KMS-11 (cell line): ENCODE data around the gene PPOX.
A peak's percentile ranks its signal among the peaks of the same experiment; 100 is the strongest.

Experiments used
- H2AFZ ChIP-seq: fragments of 200-600 bp; sonication (generic); 2 replicates; pipeline ENCODE4 v1.6.1; 2016; ENCODE audit warnings: antibody characterized with exemption, mixed run types, low read depth
- H3K27ac ChIP-seq: fragments of 200-600 bp; sonication (generic); 2 replicates; pipeline ENCODE4 v1.6.1; 2016; ENCODE audit warnings: mild to moderate bottlenecking, mixed run types
- H3K27me3 ChIP-seq: fragments of 200-600 bp; sonication (generic); 2 replicates; pipeline ENCODE4 v1.6.1; 2017; ENCODE audit warnings: mild to moderate bottlenecking, low read depth, mixed run types, moderate library complexity; ENCODE audit not compliant: insufficient read depth
- H3K36me3 ChIP-seq: fragments of 200-600 bp; sonication (generic); 2 replicates; pipeline ENCODE4 v1.6.1; 2017; ENCODE audit warnings: mild to moderate bottlenecking, mixed run types; ENCODE audit not compliant: insufficient read depth
- H3K4me1 ChIP-seq: fragments of 200-600 bp; sonication (generic); 2 replicates; pipeline ENCODE4 v1.6.1; 2016; ENCODE audit warnings: mild to moderate bottlenecking, low read depth, mixed run types; ENCODE audit not compliant: poor library complexity, severe bottlenecking
- H3K4me2 ChIP-seq: fragments of 200-600 bp; sonication (generic); 2 replicates; pipeline ENCODE4 v1.7.0; 2016; ENCODE audit warnings: mild to moderate bottlenecking, mixed run types
- H3K4me3 ChIP-seq: fragments of 200-600 bp; sonication (generic); IDR thresholded peaks from 2 replicates; pipeline ENCODE4 v1.6.1; 2017; ENCODE audit warnings: low read depth, low read length, mixed read lengths; ENCODE audit not compliant: insufficient read depth
- H3K79me2 ChIP-seq: fragments of 200-600 bp; sonication (generic); 2 replicates; pipeline ENCODE4 v1.6.1; 2016; ENCODE audit warnings: low read depth, mixed run types; ENCODE audit not compliant: insufficient read depth
- H3K9ac ChIP-seq: fragments of 200-600 bp; sonication (generic); 2 replicates; pipeline ENCODE4 v1.6.1; 2016; ENCODE audit warnings: mild to moderate bottlenecking, mixed run types
- H4K20me1 ChIP-seq: fragments of 200-600 bp; sonication (generic); 2 replicates; pipeline ENCODE4 v1.6.1; 2016; ENCODE audit warnings: mild to moderate bottlenecking, mixed run types; ENCODE audit not compliant: insufficient read depth
- CTCF ChIP-seq: fragments of 200-600 bp; sonication (generic); conservative IDR thresholded peaks from 2 replicates; pipeline ENCODE4 v1.6.1; 2017; ENCODE audit warnings: low read depth, mild to moderate bottlenecking, antibody characterized with exemption, low read length, moderate library complexity, mixed read lengths

The PPOX gene

DNA sequence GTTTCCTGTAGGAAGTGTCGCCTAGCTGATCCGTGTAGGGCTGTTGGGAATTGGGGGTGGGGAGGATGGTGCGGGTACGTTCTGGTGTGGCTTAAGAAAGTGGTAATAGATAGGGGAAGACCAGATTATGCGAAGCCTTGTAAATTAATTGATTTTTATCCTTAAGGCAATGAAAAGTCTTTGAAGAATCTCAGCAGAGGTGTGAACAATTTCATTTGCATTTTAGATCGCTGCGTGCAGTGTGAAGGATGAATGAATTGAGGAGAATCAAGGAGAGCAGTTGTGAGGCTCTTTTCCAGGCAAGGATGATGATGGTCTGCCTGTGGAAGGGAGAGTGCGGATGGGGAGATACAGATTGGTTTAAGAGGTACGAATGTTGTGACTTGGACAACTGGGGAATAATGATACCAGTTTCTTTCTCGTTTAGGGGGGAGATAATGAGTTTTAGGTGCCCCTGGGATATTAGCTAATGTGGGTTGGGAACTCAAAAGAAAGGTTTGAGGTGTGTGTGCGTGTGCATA is 32.9 kb upstream of the PPOX start:
- TF ChIP-seq CTCF: no peak; the same call in 1 of the 2 replicates
- Histone ChIP-seq H3K4me2 (peak overlapping the region; percentile 97), H3K9ac (peak overlapping the region; percentile 90), H3K27me3 (no peaks in the 10 kb centered on the region), H3K4me3 (peak overlapping the region; percentile 100), H2AFZ (peak overlapping the region; percentile 86), H4K20me1 (no peaks in the 10 kb centered on the region), H3K4me1 (peaks cover 38% of the 10 kb centered on the region), H3K27ac (peak overlapping the region; percentile 79), H3K36me3 (no peaks in the 10 kb centered on the region; the same call in 1 of the 2 replicates), H3K79me2 (peaks cover 43% of the 10 kb centered on the region)

DNA sequence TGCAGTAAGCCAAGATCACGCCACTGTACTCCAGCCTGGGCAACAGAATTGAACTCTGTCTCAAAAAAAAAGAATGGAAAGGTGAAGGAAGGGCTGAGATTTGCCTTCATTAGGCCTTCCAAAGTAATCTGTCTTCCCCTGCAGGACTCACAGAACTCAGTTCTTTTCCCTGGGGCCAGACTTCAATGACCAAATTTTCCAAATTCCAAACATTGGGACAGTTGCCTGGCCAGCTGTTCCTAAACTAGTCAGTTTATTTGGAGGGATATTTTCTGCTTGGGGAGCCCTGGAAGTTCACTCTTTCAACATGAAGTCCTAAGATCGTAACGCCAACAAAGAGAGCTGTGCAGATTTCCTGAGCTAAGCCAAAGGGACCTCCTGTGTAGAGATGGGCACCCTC is 28.3 kb upstream of the PPOX start:
- no peak overlapping the region for H3K4me2 ChIP-seq

DNA sequence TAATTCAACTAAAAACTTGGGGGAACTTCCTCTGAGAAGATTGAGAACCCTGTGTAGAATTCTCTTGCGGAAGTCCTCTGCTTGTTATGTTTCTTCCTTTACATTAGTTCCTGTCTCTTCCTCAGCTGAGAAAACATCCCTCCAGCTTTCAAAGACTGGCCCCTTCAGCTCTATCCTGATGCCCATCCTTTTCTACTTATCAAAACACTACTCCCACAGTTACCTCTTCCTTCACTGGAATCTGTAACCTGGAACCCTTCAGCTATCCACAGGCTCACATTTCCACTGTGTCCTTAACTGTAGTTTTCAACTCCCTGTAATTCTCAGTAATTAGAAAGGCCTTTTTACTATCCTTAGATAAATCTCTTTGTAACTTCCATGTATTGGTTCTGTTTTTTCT is 27.8 kb upstream of the PPOX start:
- Histone ChIP-seq H2AFZ (no peak overlapping the region), H3K9ac (no peak overlapping the region), H3K27me3 (no peaks in the 10 kb centered on the region), H3K4me2 (no peak overlapping the region), H4K20me1 (no peaks in the 10 kb centered on the region), H3K79me2 (peaks cover 20% of the 10 kb centered on the region), H3K4me3 (no peak overlapping the region), H3K36me3 (no peaks in the 10 kb centered on the region), H3K27ac (no peak overlapping the region), H3K4me1 (peaks cover 16% of the 10 kb centered on the region)
- no peak for TF ChIP-seq CTCF

More for the DNA sequence above, 28.3 kb upstream of the PPOX start:
- Histone ChIP-seq H3K36me3 (no peaks in the 10 kb centered on the region), H2AFZ (no peak overlapping the region), H3K27ac (no peak overlapping the region), H3K9ac (no peak overlapping the region), H3K4me1 (peaks cover 16% of the 10 kb centered on the region), H3K79me2 (peaks cover 25% of the 10 kb centered on the region), H3K27me3 (no peaks in the 10 kb centered on the region), H4K20me1 (no peaks in the 10 kb centered on the region), H3K4me3 (no peak overlapping the region)
- no peak for TF ChIP-seq CTCF

GRCh38 chr1:161139766-161140165 is 26.5 kb upstream of the PPOX start:
- Histone ChIP-seq H3K27me3 (no peaks in the 10 kb centered on the region), H3K27ac (no peak overlapping the region), H2AFZ (no peak overlapping the region), H3K4me3 (no peak overlapping the region), H3K9ac (no peak overlapping the region), H3K4me1 (peaks cover 4% of the 10 kb centered on the region), H3K4me2 (no peak overlapping the region), H3K79me2 (peaks cover 6% of the 10 kb centered on the region), H3K36me3 (no peaks in the 10 kb centered on the region), H4K20me1 (no peaks in the 10 kb centered on the region)
- TF ChIP-seq CTCF: peak; percentile 85
